SK-N-SH (cell line): Measurements from ENCODE around the gene PIK3R1. TPM values are rescaled to one million over a fixed set of nuclear protein-coding genes. Genes with fewer than 3 reads are reported as not detected.

Source experiments
- CTCF ChIA-PET: fragments of 300-600, 350-600 bp; formaldehyde crosslinking; extraction: SDS; loops from one replicate; lab custom pipeline; 2021; lab: Yijun Ruan, JAX
- POLR2A ChIA-PET: fragments of 350-600 bp; sonication (Branson Sonifier 250); formaldehyde crosslinking; extraction: SDS; loops from one replicate; lab custom pipeline; 2020; ENCODE audit warnings: antibody characterized with exemption, inconsistent platforms; lab: Yijun Ruan, JAX
- DNase-seq: peaks from one replicate; pipeline ENCODE4 v3.0.0; 2012
- H2AFZ ChIP-seq: fragments of 200-600 bp; sonication (generic); 2 replicates; pipeline ENCODE4 v1.8.1; 2016; ENCODE audit warnings: antibody characterized with exemption, mild to moderate bottlenecking, low read depth
- H3F3A ChIP-seq: fragments of 200-600 bp; sonication (generic); replicated peaks from 2 replicates; pipeline ENCODE3; 2016; ENCODE audit warnings: antibody characterized with exemption, mild to moderate bottlenecking; ENCODE audit not compliant: insufficient read depth
- H3K27ac ChIP-seq, 2 experiments: fragments of 200-500 bp in 1 of 2; fragments of 200-600 bp in 1 of 2; sonication (Bioruptor generic) in 1 of 2; sonication (generic), shearing (Covaris generic) in 1 of 2; 2 replicates each; pipeline versions ENCODE4 v1.5.1 to v1.6.1; 2014 to 2016; ENCODE audit warnings: low read depth in 2 of 2, inconsistent platforms in 1 of 2, low read length in 1 of 2, mild to moderate bottlenecking in 1 of 2, mixed read lengths in 1 of 2
- H3K27me3 ChIP-seq: fragments of 200-600 bp; sonication (generic), shearing (Covaris generic); 2 replicates; pipeline ENCODE4 v1.6.1; 2016; ENCODE audit warnings: mixed run types; ENCODE audit not compliant: insufficient read depth
- H3K36me3 ChIP-seq, 2 experiments: fragments of 200-500 bp in 1 of 2; fragments of 200-600 bp in 1 of 2; sonication (Bioruptor generic) in 1 of 2; sonication (generic) in 1 of 2; replicated peaks in 1 of 2; 2 replicates each; pipeline versions ENCODE3 to v1.5.1; 2014 to 2016; ENCODE audit warnings: low read length in 1 of 2, mild to moderate bottlenecking in 1 of 2; ENCODE audit not compliant: insufficient read depth in 2 of 2, control insufficient read depth in 1 of 2
- H3K4me1 ChIP-seq, 2 experiments: fragments of 200-500 bp in 1 of 2; fragments of 200-600 bp in 1 of 2; sonication (Bioruptor generic) in 1 of 2; sonication (generic), shearing (Covaris generic) in 1 of 2; 2 replicates each; pipeline versions ENCODE4 v1.5.1 to v1.6.1; 2014 to 2016; ENCODE audit warnings: low read depth in 1 of 2, low read length in 1 of 2, mixed run types in 1 of 2; ENCODE audit not compliant: insufficient read depth in 2 of 2, control insufficient read depth in 1 of 2
- H3K4me2 ChIP-seq: fragments of 200-600 bp; sonication (generic), shearing (Covaris generic); 2 replicates; pipeline ENCODE4 v1.6.1; 2017; ENCODE audit warnings: mixed run types
- H3K4me3 ChIP-seq, 2 experiments: fragments of 200-500 bp in 1 of 2; fragments of 200-600 bp in 1 of 2; sonication (Bioruptor generic) in 1 of 2; sonication (generic), shearing (Covaris generic) in 1 of 2; 2 replicates each; pipeline versions ENCODE4 v1.5.1 to v1.8.1; 2014 to 2016; ENCODE audit warnings: low read depth in 2 of 2, inconsistent platforms in 1 of 2, low read length in 1 of 2, mild to moderate bottlenecking in 1 of 2, mixed read lengths in 1 of 2, moderate library complexity in 1 of 2
- H3K79me2 ChIP-seq: fragments of 200-600 bp; sonication (generic); 2 replicates; pipeline ENCODE4 v1.8.1; 2017; ENCODE audit warnings: mild to moderate bottlenecking; ENCODE audit not compliant: insufficient read depth
- H3K9ac ChIP-seq: fragments of 200-600 bp; sonication (generic); 2 replicates; pipeline ENCODE4 v1.6.1; 2017; ENCODE audit warnings: mixed run types
- H3K9me2 ChIP-seq: fragments of 200-600 bp; sonication (generic); 2 replicates; pipeline ENCODE4 v1.6.1; 2017; ENCODE audit warnings: mixed run types
- H3K9me3 ChIP-seq: fragments of 200-600 bp; sonication (generic); 2 replicates; pipeline ENCODE4 v1.6.1; 2017; ENCODE audit warnings: mixed run types, mild to moderate bottlenecking, moderate library complexity
- H4K20me1 ChIP-seq: fragments of 200-600 bp; sonication (generic); 2 replicates; pipeline ENCODE4 v1.6.1; 2017; ENCODE audit warnings: mild to moderate bottlenecking, mixed run types; ENCODE audit not compliant: insufficient read depth
- ELF1 ChIP-seq: IDR thresholded peaks from 2 replicates; pipeline ENCODE4 v1.4.0; 2012
- EP300 ChIP-seq, 2 experiments: IDR thresholded peaks; 2 replicates each; pipeline versions ENCODE4 v1.4.0 to v1.6.1; 2012; ENCODE audit warnings: borderline replicate concordance in 1 of 2, low read depth in 1 of 2, low read length in 1 of 2
- FOXM1 ChIP-seq: IDR thresholded peaks from 2 replicates; pipeline ENCODE4 v1.4.0; 2012; ENCODE audit warnings: low read depth, mild to moderate bottlenecking
- MEF2A ChIP-seq: IDR thresholded peaks from 2 replicates; pipeline ENCODE4 v1.4.0; 2012; ENCODE audit warnings: low read depth, borderline replicate concordance
- NFIC ChIP-seq: IDR thresholded peaks from 2 replicates; pipeline ENCODE4 v1.4.0; 2012; ENCODE audit warnings: borderline replicate concordance
- POLR2AphosphoS5 ChIP-seq: IDR thresholded peaks from 2 replicates; pipeline ENCODE4 v1.6.1; 2012; ENCODE audit warnings: low read depth, low read length
- RAD21 ChIP-seq: IDR thresholded peaks from 2 replicates; pipeline ENCODE4 v1.6.1; 2012; ENCODE audit warnings: mild to moderate bottlenecking, low read length
- RFX5 ChIP-seq: IDR thresholded peaks from 2 replicates; pipeline ENCODE4 v1.6.1; 2012; ENCODE audit warnings: mild to moderate bottlenecking, improper control_type of control experiment, low read length
- SIN3A ChIP-seq: IDR thresholded peaks from 2 replicates; pipeline ENCODE4 v1.6.1; 2012; ENCODE audit warnings: low read depth, mild to moderate bottlenecking, low read length, moderate library complexity, borderline replicate concordance
- SMC3 ChIP-seq: IDR thresholded peaks from 2 replicates; pipeline ENCODE4 v1.6.1; 2012; ENCODE audit warnings: low read depth, low read length, improper control_type of control experiment
- TAF1 ChIP-seq: IDR thresholded peaks from 2 replicates; pipeline ENCODE4 v1.6.1; 2012; ENCODE audit warnings: low read depth, mild to moderate bottlenecking, low read length, moderate library complexity, borderline replicate concordance
- TEAD4 ChIP-seq: IDR thresholded peaks from 2 replicates; pipeline ENCODE4 v1.4.0; 2012; ENCODE audit warnings: mild to moderate bottlenecking, borderline replicate concordance; ENCODE audit not compliant: insufficient read depth
- YY1 ChIP-seq: IDR thresholded peaks from 2 replicates; pipeline ENCODE4 v1.4.0; 2012; ENCODE audit warnings: low read depth, mild to moderate bottlenecking
- WGBS: methylation state at CpG from one replicate; pipeline ENCODE4 v1.1.6; 2017; ENCODE audit warnings: low lambda C conversion rate; 5-methylcytosine and 5-hydroxymethylcytosine counted together
- polyA plus RNA-seq, 3 experiments: library from polyadenylated mRNA; depleted of rRNA; stranded (reverse); fragments of >200 nt; gene quantifications; 2 replicates each; pipeline ENCODE4 v1.2.3, GENCODE V29; 2012
- TF ChIP-seq, protein P1 (sequence below): IDR thresholded peaks from 2 replicates; pipeline ENCODE4 v1.4.0; 2012; ENCODE audit warnings: low read depth, borderline replicate concordance
- TF ChIP-seq, protein P2 (sequence below): IDR thresholded peaks from 2 replicates; pipeline ENCODE4 v1.6.1; 2012; ENCODE audit warnings: mild to moderate bottlenecking, low read depth, low read length, moderate library complexity
- TF ChIP-seq, protein P3 (sequence below): IDR thresholded peaks from 2 replicates; pipeline ENCODE4; 2012

PIK3R1 gene
- polyA plus RNA-seq, 1 of the 3 experiments (the other 2 are of a cell fraction) = 2.0 TPM

DNA sequence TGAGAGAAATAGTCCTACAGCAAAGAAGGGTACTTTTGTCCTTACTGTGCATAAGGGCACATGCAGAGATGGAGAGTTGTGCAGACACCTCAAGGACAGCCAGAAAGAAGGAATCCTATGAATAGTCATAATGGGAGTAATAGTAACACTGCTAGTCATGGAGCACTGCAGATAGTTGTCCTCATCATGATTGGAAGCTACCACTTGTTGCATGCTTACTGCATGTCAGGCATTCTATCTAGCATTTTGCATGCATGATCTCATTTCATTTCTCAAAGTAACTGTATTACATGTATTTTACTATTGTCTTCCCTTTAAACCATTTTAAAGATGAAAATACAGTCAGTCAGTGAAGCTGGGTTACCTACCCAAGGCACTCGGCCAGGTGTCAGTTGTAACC, 81.3 kb downstream of the PIK3R1 start (continued):
- TF ChIP-seq, protein P1, sequence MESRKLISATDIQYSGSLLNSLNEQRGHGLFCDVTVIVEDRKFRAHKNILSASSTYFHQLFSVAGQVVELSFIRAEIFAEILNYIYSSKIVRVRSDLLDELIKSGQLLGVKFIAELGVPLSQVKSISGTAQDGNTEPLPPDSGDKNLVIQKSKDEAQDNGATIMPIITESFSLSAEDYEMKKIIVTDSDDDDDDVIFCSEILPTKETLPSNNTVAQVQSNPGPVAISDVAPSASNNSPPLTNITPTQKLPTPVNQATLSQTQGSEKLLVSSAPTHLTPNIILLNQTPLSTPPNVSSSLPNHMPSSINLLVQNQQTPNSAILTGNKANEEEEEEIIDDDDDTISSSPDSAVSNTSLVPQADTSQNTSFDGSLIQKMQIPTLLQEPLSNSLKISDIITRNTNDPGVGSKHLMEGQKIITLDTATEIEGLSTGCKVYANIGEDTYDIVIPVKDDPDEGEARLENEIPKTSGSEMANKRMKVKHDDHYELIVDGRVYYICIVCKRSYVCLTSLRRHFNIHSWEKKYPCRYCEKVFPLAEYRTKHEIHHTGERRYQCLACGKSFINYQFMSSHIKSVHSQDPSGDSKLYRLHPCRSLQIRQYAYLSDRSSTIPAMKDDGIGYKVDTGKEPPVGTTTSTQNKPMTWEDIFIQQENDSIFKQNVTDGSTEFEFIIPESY = no peak
- no peak for TF ChIP-seq MEF2A
- TF ChIP-seq, protein P2, sequence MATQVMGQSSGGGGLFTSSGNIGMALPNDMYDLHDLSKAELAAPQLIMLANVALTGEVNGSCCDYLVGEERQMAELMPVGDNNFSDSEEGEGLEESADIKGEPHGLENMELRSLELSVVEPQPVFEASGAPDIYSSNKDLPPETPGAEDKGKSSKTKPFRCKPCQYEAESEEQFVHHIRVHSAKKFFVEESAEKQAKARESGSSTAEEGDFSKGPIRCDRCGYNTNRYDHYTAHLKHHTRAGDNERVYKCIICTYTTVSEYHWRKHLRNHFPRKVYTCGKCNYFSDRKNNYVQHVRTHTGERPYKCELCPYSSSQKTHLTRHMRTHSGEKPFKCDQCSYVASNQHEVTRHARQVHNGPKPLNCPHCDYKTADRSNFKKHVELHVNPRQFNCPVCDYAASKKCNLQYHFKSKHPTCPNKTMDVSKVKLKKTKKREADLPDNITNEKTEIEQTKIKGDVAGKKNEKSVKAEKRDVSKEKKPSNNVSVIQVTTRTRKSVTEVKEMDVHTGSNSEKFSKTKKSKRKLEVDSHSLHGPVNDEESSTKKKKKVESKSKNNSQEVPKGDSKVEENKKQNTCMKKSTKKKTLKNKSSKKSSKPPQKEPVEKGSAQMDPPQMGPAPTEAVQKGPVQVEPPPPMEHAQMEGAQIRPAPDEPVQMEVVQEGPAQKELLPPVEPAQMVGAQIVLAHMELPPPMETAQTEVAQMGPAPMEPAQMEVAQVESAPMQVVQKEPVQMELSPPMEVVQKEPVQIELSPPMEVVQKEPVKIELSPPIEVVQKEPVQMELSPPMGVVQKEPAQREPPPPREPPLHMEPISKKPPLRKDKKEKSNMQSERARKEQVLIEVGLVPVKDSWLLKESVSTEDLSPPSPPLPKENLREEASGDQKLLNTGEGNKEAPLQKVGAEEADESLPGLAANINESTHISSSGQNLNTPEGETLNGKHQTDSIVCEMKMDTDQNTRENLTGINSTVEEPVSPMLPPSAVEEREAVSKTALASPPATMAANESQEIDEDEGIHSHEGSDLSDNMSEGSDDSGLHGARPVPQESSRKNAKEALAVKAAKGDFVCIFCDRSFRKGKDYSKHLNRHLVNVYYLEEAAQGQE = no peak

DNA sequence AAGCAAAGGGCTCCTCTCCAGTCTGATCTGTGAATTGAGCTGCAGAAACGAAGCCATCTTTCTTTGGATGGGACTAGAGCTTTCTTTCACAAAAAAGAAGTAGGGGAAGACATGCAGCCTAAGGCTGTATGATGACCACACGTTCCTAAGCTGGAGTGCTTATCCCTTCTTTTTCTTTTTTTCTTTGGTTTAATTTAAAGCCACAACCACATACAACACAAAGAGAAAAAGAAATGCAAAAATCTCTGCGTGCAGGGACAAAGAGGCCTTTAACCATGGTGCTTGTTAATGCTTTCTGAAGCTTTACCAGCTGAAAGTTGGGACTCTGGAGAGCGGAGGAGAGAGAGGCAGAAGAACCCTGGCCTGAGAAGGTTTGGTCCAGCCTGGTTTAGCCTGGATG, 82.1 kb downstream of the PIK3R1 start:
- Histone ChIP-seq H3K36me3 (peaks cover 54 to 77% of the 10 kb centered on the region in 2 experiments), H3K4me3 (no peak overlapping the region), H3K9ac (no peak overlapping the region), H3K79me2 (no peaks in the 10 kb centered on the region), H3K9me3 (no peaks in the 10 kb centered on the region), H3F3A (no peaks in the 10 kb centered on the region), H4K20me1 (no peaks in the 10 kb centered on the region), H3K27ac (no peak overlapping the region), H3K27me3 (no peaks in the 10 kb centered on the region), H3K9me2 (no peaks in the 10 kb centered on the region), H2AFZ (no peak overlapping the region), H3K4me1 (peaks cover 0 to 1% of the 10 kb centered on the region in 2 experiments; a peak in 2 of 4 replicates), H3K4me2 (no peak overlapping the region)
- WGBS = 91% methylated on average over 4 of the region's 4 CpGs
- POLR2A ChIA-PET = no interaction called here
- no peak for DNase-seq
- CTCF ChIA-PET = interaction anchor here (1.2 to 1.8 kb wide), 3 partner anchors 10 to 119 kb away, joined by 3 to 5 read pairs (median 4); no protein-coding TSS in a partner anchor
- TF ChIP-seq, protein P3, sequence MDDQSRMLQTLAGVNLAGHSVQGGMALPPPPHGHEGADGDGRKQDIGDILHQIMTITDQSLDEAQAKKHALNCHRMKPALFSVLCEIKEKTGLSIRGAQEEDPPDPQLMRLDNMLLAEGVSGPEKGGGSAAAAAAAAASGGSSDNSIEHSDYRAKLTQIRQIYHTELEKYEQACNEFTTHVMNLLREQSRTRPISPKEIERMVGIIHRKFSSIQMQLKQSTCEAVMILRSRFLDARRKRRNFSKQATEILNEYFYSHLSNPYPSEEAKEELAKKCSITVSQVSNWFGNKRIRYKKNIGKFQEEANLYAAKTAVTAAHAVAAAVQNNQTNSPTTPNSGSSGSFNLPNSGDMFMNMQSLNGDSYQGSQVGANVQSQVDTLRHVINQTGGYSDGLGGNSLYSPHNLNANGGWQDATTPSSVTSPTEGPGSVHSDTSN = no peak
- TF ChIP-seq ELF1 = no peak
- TF ChIP-seq TEAD4 = no peak

DNA sequence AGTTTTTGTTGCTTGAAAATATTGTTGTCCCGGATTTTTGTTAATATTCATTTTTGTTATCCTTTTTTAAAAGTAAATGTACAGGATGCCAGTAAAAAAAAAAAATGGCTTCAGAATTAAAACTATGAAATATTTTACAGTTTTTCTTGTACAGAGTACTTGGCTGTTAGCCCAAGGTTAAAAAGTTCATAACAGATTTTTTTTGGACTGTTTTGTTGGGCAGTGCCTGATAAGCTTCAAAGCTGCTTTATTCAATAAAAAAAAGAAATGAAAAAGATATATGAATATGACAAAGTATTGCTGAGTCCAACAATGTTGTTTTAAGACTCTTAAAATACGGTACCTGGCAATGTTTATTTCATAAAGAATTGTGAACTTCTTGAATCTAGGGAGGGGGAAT, 82.9 kb downstream of the PIK3R1 start:
- 95% methylated on average over 2 of the region's 2 CpGs for WGBS
- H3K4me2 ChIP-seq = no peak overlapping the region
- DNase-seq = no peak
- no peaks in the 10 kb centered on the region for H4K20me1 ChIP-seq
- CTCF ChIA-PET = interaction anchor here (0.6 to 1.8 kb wide), 4 partner anchors 9 to 745 kb away, joined by 3 to 5 read pairs (median 4); no protein-coding TSS in a partner anchor
- no peak overlapping the region for H2AFZ ChIP-seq
- TF ChIP-seq SIN3A (no peak), FOXM1 (no peak), TAF1 (no peak), MEF2A (no peak), SMC3 (no peak), RAD21 (no peak), YY1 (no peak), EP300 (IDR thresholded peaks at IDR 0.05; ENCODE audit: borderline replicate concordance in 1 of 2, low read depth in 1 of 2, low read length in 1 of 2) (no peak), NFIC (no peak), RFX5 (no peak), POLR2AphosphoS5 (no peak)
- H3K9ac ChIP-seq = no peak overlapping the region
- H3K4me1 ChIP-seq = peaks cover 0 to 9% of the 10 kb centered on the region in 2 experiments; a peak in 2 of 4 replicates
- no peaks in the 10 kb centered on the region for H3K9me3 ChIP-seq
- POLR2A ChIA-PET = no interaction called here
- H3K9me2 ChIP-seq = no peaks in the 10 kb centered on the region
- peaks cover 47 to 69% of the 10 kb centered on the region in 2 experiments for H3K36me3 ChIP-seq
- no peak overlapping the region for H3K4me3 ChIP-seq
- H3K27me3 ChIP-seq = no peaks in the 10 kb centered on the region
- H3K27ac ChIP-seq = no peak overlapping the region
- no peaks in the 10 kb centered on the region for H3F3A ChIP-seq
- H3K79me2 ChIP-seq = no peaks in the 10 kb centered on the region
